LHCN-M2 (cell line): ENCODE data around the gene JADE2. TPM values are rescaled to one million over a fixed set of nuclear protein-coding genes. Genes with fewer than 3 reads are reported as not detected.
"Not testable (repeated sequence)": the region's sequence is repeated elsewhere in the genome, so short reads cannot be mapped to it uniquely, and the experiment has no call there.

Experiments
- DNase-seq: peaks from one replicate; pipeline ENCODE4 v3.0.0-alpha.2; 2012; ENCODE audit warnings: low read depth
- polyA plus RNA-seq: library from polyadenylated mRNA; unstranded; fragments of >200 nt; gene quantifications from one replicate; pipeline ENCODE4 v1.2.1, GENCODE V29; 2012; ENCODE audit warnings: missing spikeins
- total RNA-seq: library from RNA; depleted of rRNA; stranded (reverse); fragments of >200 nt; gene quantifications from 2 replicates; pipeline ENCODE4 v1.2.3, GENCODE V29; 2014; rRNA removed

The JADE2 gene
- total RNA-seq = 34.0 and 34.4 TPM in 2 replicates
- 12.3 TPM for polyA plus RNA-seq

DNA sequence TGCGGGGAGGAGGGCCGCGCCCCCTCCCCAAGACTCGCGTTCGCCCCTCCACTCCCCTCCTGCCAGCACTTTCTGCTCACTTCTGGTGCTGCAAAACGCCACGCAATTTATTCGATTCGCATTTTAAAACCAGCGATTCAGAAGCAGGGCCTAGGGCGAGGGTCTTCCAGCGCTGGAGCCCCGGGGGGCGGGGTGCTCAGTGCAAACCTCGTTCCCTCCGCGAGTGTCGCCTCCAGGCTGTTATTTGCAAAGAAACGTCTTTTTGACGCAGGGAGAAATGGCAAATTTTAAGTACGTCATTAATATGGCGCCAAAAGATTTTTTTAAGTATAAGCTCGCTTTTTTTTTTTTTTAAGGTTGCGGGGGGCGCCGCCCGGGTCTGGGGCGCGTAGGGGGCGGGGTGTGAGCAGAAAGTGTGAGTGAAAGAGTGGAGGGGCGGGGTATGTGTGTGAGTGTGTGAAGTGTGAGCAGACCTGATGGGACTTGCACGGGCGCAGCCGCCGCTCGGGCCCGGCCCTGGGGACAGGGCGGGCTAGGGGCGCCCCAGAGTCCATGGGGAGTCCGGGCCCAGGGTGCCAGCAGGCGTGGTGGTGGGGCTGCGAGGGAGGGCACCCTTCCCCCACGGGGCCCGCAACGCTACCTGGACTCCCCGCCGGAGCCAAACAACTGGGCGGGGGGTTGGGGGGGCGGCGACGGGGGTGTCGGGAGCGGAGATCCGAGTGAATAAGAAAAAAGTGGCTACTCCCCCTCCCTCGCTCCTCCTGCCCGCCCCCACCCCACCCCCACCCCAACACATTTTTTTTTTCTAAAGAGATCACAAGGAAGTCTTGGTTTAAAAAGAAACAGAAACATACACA lies at the start of gene JADE2:
JADE2 (plus strand) TSS at position 845 of the 857 bp plus-strand sequence. CDS start 10,188 bp downstream, outside the sequence.
- peak; percentile 77 for DNase-seq

DNA sequence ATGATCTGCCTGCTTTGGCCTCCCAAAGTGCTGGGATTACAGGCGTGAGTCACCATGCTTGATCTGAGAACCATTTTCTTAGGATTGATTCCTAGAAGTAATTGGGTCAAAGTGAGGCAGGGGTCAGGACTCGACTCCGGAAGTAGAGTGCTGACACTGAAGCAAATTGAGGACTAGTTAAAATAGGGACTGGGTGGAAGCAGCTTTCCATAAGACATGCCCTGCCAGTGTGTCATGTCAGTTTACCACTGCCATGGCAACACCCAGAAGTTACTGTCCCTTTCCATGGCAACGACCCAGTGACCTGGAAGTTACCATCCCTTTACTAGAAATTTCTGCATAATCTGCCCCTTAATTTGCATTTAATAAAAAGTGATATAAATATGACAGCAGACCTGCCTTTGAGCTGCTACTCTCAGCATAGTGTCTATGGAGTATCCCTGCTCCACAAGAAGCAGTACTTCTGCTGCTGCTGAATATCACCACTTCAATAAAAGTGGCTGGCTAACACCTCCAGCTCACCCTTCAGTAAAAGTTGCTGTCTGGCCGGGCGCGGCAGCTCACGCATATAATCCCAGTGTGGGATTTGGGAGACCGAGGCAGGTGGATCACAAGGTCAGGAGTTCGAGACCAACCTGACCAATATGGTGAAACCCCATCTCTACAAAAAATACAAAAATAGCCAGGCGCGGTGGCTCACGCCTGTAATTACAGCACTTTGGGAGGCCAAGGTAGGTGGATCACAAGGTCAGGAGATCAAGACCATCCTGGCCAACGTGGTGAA lies 47.8 kb upstream of the JADE2 start:
- peak; percentile 40 for DNase-seq

DNA sequence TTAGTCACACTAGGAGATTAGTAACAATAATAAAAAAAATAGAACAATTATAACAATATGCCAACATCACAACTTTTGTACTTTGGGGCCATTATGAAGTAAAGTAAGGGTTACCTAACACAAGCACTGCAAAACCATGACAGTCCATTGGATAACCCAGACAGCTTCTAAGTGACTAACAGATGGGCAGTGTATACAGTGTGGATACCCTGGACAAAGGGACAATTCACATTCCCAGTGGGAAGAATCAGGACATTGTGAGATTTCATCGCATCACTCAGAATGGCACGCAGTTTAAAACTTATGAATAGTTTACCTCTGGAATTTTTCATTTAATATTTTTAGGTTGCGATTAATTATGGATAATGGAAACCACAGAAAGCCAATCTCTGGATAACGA lies 45.6 kb upstream of the JADE2 start:
- no peak for DNase-seq

DNA sequence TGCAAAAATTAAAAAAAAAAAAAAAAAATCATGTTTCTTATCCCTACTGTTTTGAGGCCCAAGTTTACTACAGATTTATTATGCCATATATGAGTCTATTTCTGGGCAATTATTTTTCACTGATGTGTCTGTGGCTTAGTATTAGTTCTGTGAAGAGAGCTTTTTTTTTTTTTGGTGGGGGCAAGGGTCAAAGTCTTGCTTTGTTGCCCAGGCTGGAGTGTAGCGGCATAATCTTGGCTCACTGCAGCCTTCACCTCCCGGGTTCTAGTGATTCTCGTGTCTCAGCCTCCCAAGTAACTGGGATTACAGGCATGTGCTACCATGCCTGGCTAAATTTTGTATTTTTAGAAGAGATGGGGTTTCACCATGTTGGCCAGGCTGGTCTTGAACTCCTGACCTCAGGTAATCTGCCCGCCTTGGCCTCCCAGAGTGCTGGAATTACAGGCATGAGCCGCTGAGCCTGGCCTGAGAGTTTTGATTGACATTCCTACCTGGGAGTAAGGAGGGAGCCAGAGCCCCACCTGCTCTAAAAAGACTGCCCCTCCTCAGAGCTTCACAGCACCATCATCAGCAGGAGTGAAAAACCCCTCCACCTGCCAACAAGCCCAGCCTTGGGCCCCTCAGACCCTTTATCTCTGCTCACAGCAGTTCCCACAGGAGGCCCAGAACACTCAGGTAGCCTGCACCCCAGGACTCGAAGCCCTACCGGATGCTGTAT lies 36.1 kb upstream of the JADE2 start:
- DNase-seq = no peak

DNA sequence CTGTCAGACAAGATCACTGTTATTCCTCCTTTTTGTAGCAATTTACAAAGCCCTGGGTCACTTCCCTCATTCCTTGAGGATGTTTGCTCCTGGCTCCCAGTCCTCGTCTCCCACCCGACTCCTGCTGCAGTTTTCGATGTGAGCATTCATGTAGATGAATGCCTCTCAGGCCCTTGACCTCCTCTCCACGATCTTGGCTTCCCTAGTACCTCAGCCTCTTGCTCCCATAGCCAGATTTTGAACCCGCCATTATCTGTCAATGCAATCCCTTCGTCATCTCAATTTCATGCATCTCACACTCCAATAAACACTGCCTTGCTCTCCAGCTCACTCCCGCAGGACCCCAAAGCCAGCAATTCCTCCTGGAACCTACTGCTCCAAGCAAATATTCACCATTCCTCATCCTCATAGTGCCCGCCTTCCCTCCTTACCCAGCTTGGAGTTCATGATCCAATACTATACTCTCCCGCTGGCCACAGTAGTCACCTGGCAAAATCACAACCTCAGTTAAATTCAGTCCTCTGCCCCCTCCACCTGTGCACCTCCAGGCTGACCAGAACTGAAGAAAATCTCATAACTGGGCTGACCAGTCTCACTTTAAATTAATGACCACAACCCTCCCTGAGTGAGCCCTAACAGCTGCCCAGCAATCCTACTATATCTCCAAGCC lies 35.1 kb upstream of the JADE2 start:
- no peak for DNase-seq

DNA sequence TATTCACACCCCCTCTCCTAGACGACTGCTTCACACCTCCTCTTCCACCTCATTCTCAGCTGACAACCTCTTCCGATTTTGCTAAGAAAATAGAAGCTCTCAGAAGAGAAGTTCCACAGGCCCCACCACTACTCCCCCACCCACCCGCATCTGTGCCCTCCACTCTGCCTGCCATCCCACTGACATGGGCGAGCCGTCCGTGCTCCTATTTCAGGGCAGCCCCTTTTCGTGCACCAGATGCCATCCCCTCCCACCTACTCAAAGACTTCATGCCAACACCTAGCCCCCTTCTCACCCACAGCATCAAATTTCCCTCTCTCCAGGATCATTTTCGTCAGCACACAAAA lies 34.6 kb upstream of the JADE2 start:
- DNase-seq = no peak

DNA sequence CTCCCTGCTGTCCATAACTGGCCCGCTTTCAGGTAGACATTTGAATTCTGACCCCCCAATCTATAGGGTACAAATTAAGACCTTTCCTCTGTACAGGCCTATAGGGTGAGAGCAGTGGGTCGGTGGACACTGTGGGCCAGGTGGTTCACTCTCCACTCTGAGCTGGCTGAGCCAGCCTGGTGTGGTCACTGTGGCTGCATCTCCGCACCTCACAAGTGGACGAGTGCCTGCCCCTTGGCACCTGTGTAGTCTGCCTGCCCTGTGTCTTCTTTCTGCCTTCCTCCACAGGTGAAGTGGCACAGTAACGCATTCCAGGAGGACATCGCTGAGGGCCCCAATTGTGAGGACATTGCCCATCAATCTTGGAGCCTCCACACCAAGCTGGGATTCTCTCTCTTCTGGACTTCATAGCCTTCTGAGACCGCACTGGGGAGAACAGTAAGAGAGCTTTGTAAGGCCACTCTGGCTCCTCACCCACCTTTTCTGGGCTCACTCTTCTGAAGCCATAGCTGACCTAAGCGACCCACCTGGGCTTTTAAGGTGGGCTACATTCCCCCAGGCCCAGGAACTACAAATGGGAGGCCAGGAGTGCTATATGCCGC lies 33.5 kb upstream of the JADE2 start:
- DNase-seq = no peak

DNA sequence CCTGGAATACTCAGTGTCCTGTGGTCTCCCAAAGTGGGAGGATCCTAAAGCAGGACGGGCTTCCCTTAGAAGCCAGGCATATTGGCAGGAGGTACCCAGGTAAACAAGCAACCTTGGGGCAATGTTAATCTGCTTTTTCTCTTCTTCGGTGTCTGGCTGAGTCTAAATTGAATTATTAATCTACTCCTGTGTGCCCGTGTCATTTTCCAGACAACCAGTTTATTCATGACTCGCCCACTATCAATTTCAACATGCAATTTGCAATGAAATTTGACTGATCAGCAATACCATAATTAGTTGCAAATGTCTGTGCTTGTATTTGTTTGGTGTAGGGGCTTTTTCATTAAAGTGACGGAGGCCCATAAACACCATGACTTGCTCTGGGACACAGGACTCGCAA lies 32.9 kb upstream of the JADE2 start:
- DNase-seq = no peak

DNA sequence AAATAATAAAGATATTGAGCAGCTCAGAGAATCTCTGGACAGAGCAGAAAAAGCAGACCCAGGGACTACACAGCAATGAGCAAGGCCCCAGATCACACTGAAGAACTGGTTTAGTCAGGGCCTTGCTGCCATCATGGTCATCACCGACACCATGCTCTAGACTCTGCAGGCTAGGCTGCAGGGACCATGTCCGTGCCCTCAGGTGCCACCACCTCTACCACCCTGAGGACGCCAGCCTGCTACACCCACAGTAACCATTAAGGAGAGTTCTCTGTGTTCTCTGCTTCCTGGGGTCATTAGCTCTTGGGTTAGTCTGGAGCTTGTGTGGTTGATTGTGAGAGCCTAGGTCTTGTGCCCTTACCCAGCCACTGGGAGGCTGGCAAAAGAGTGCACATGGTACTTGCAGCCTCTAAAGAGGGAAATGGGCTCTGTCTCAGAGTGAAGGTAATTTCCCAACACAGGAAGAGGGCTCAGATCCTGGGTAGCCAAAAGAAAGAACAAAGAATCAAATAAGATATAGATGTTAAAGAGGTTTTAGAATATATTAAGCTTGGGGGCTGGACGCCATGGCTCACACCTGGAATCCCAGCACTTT lies 31.9 kb upstream of the JADE2 start:
- no peak for DNase-seq

DNA sequence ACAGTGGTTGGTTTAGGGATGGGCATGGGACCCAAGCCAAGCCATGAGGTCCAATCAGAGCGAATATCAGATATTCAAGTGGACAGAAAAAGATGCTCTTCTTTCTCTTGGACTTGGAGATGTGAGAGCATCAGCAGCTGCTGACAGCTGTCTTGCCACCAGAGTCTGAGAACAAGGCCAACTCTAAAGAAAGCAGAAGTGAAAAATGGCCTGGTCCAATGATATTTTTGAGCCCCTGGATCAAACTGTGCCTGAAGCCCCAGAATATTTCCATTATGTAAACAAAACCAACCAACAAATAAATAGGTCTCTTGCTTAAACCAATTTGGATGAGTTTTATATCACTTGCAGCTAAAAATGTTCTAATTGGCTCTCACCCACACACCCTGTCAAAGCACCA lies 30.7 kb upstream of the JADE2 start:
- DNase-seq = no peak

DNA sequence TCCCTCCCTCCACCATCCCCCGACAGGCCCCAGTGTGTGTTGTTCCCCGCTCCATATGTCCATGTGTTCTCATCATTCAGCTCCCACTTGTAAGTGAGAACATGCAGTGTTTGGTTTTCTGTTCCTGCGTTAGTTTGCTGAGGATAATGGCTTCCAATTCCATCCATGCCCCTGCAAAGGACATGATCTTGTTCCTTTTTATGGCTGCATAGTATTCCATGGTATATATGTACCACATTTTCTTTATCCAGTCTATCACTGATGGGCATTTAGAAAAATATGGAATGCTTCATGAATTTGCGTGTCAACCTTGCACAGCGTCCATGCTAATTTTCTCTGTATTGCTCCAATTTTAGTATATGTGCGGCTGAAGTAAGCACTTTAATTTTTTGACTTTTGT lies 25.6 kb upstream of the JADE2 start:
- DNase-seq = not testable (repeated sequence)

DNA sequence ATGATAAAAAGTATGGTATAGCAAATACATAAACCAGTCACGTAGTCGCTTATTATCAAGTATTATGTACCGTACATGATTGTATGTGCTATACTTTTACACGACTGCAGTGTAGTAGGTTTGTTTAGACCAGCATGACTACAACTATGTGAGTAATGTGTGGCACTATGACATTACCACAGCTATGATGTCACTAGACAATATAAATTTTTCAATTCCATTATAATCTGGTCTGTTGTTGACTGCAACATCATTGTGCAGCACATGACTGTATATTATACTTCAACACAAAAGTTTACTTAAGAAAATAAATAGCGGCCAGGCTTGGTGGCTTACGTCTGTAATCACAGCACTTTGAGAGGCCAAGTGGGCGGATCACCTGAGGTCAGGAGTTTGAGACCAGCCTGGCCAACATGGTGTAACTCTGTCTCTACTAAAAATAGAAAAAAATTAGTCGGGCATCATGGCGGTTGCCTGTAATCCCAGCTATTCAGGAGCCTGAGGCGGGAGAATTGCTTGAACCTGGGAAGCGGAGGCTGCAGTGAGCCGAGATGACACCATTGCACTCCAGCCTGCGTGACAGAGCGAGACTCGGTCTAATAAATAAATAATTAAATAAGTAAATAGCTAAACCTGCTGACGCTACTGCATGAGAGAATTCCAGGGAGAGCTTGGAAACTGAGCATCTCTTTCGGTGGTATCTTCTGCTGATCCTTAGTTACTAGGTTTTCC lies 24.6 kb upstream of the JADE2 start:
- DNase-seq = no peak

DNA sequence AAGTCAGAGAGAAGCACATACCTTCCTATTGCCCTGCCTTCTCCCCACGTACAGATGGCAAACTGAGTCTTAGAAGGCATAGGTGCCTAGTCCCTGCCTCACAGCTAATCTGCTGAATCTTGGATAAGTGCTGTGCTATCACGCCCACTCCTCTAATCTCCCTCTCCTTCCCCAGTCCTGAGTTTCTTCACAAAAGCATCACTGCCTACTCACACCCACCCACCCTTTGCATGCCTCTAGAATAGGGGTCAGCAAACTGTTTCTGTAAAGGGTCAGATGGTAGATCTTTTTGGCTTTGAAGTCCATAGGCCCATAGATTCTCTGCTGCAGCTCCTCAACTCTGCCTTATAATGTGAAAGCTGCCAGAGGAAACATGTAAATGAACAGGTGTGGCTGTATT lies 23.2 kb upstream of the JADE2 start:
- no peak for DNase-seq

DNA sequence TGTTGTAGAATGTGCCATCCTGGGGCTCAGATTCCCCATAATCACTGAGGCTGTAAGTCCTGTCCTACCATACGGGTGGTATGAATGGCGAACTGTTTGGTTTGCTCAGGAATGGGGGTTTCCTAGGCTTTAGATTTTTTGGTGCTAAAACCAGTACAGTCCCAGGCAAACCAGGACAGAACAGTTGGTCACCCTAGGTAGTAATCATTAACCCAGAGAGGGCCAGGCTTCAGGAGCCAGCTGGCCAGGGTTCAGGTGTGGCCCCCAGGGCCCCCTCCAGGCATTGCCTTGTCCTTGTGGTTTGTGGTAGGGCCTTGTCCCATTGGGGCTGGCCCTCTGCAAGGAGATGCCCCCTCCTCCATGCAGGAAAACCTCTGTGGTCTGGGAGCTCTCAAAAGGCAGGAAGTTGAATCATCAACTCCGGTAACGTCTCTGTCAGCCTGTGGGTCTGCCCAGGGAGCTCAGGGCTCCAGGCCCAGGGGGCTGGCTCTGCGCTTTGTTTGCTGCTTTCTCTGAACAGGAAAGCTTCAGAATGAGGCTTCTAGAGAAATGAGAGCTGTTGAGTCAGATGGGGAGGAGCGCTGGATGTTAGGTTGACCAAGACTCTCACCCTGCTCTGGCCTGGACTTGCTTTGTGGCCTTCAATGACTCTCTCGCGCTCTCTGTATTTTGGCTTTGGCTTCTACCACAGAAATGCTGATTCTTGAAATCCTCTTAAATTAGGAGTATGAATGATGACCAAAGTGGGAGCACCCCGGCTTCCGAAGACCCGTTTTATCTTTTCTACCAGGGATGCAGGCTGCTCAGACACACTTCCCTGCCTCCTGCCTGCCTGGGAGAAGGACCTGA lies 22.2 kb upstream of the JADE2 start:
- DNase-seq = peak; percentile 98

DNA sequence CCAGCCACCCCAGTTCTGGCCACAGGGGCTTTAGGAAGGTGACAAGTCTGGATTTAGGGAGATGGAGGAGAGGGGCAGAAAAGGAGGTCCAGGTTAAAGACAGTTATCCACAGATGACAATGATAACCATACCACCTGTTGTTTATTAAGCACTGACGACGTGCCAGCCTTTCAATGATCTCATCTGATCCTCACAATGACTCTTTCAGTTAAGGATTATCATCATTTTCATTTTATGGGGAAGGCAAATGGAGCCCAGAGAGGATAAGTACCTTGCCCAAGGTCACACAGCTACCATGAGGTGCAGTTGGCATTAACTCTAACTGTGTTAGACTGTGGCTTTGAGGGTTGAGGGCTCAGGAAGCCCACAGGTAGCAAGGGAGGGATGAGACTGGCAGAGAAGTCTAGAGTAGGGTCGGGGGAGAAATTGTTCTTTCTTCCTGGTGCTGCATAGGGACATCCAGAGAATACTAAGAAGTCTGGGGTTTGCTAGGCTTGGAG lies 21.5 kb upstream of the JADE2 start:
- DNase-seq = peak; percentile 65

DNA sequence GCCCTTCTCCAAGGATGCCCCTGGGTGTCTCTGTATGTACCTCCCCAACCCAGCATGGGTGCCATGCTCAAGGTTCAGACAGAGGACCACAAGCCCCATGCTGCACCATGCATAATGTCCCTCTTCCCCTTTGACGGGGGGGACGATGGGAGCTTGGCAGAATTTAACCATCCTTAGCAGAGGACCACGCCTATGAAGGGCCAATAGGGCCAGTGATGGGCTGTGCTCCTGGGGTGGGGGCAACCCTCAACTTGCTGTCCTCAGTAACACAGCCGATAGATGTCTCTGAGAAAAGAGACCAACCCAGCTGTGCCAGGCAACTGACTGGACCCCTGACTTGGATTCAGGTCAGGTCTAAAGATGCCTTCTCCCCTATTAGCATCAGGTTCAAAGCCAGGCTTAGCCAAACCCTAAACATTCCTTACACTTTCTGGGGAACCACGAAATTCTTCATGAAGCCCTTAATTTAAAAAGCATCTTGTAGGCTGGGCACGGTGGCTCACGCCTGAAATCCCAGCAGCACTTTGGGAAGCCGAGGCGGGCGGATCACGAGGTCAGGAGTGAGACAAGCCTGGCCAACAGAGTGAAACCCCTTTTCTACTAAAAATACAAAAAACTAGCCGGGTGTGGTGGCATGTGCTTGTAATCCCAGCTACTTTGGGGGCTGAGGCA lies 20.7 kb upstream of the JADE2 start:
- no peak for DNase-seq

DNA sequence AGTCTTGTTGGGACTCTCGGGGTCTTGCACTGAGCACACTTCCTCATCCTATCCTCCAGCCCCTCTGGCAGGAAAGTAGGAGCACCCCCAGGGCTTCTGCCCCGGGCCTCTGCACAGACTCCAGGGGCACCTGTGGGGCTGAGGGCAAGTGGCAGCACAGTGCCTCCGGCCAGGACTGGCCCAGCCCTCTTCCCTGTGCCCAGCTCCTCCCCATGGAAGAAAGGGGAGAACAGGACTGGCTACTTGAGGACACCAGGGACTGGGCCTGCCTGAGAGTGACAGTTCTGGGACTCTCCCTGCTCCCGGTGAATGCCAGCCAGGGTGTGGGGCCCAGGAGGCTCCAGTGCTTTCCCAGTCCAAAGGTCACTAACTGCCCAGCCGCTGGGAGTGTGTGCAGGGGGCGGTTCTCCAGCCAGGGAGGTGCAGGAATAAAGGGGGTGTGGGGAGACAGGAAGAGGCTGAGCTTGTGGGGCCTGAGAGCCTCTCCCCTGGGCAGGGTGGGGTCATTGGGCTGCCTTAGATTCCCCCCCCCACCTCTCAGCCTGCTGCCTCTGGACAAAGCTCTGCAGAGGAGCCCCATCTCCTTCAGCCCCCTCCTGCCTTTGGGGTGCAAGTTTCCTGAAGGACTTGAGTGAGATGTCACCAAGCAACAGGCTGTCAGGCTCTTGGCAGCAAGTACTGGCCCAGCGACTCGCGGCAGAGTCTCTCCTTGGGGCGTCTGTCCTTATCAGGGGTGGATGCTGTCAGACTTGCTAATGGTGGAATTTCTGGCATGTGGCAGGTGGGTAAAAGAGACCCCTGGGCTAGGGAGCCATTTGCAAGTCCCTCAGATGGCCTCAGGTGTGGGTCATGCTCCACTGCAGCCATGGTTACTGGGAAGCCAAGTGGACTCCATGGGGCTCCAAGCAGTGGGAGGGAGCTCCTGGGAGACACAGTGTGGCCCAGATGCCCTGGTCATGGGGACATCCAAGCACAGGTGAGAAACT lies 19.1 kb upstream of the JADE2 start:
- DNase-seq = peak; percentile 21
